ENCODE results near the gene INSRR.

GRCh38 chr1:156862584-156862983 is 3.7 kb upstream of the INSRR start:
- no peak for TF ChIP-seq CTCF (IDR thresholded peaks at IDR 0.05)
- TF ChIP-seq EP300 (IDR thresholded peaks at IDR 0.05): no peak
- TF ChIP-seq POLR2A (IDR thresholded peaks at IDR 0.05): no peak
